NOMO-1 (cell line): ENCODE data around the gene SLC25A21.
"Not testable (repeated sequence)": the region's sequence is repeated elsewhere in the genome, so short reads cannot be mapped to it uniquely, and the experiment has no call there.

ENCODE experiments used
- DNase-seq, 2 experiments: peaks; one replicate each; lab custom pipeline; 2025; ENCODE audit not compliant: unreplicated experiment in 2 of 2; lab: John Stamatoyannopoulos, UW

Gene SLC25A21

DNA sequence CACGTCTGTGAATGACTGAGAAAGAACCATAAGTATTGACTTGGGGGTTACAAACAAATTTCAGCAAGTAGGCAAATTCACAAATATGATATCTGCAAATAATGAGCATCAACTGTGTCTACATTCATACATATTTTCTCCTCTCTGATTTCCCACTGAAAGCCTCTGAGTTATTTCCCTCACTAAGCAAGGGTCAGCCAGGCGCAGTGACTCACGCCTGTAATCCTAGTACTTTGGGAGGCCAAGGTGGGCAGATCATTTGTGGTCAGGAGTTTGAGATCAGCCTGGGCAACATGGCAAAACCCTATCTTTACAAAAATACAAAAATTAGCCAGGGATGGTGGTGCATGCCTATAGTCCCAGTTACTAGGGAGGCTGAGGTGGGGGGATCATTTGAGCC, 80.8 kb downstream of the SLC25A21 start:
- DNase-seq = no peak

DNA sequence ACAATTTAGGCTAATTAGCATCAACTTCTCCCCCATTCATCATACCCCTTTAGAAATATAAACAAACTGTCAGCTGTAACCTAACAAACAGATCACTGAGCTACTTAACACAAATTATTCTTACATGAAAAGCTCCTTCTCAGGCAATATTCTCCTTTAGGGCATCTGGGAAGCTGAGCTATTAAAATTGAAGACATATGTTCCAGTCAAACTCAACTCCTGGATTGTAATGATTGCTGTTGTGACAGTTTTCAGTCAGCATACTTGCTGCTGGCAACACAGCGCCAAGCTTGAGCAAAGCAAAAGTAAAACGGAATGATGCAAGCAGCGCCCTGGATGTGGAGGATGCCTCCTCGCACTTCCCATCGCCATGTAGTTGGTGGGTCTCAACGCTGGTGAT, 82.4 kb downstream of the SLC25A21 start:
- no peak for DNase-seq

DNA sequence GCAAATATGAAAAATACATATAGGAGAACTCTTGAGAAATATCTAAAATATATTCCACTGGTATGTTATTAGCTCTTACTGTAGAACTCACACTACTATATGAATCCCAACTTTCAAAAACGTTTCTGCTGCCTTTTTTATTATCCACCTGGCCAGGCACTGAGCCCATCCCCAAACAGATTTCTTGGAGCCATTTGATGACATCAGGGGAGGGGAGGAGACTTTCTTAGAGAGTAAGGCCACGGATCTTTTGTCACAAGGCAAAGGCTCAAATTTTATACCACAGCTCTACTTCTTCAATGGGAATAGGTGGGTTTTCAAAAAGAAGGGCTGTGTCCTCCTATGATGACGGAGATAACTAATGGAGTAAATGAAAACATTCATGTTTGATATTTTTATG, 83.0 kb downstream of the SLC25A21 start:
- DNase-seq = no peak

DNA sequence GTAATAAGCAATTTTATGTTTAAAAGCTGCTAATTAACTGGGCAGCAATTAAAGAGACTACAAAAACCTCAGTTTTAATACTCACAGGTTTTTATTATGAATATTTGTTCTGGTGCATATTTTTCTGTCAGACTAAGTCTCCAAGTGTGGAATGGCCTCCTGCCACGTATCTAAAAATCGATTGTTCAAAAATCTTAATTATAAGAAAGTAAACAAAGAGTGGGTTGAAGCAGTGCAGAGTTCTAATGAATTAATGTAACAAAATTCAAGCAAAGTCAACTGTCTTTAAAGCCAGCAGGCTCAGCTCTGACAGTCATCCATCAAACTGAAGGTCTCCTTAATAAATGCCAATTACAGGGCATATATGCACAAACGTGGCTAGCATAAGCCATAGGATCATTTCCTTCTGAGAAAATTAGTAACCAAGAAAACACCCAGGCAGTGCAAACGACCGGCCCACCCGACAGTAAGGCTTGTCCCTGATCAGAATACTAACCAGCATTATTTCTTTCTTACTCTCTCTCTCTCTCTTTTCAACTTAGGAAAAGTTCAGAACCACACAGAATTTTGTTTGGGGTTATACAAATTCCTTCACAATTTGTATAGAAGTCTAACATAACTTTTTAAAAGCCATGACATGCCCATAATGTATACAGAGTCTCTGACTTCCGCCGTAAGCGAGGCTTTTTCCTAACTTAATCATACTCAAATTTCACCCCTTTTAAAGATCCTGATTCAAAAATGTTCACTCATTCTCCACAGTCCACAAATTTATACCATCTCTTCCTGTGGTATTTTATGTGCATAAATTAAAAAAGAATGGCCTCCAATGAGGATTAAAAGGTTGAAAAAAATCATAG, 83.8 kb downstream of the SLC25A21 start:
- DNase-seq = no peak

DNA sequence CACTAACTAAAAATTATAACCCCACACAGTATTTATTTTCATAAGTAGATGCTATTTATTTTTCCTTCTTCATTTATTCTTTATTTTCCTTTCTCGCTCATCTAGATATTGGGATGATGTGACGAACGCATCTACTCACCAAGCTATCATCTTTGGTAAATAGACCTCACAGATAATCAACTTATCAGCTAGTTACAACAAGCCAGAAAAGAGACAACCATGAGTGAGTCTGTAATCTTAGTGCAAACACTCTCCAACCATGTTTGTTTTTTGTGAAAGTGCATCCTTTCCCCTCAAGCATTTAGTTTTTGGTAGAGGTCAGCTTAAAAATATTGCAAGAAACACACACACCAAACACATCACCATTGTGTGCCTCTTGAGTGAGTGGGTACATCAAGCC, 84.9 kb downstream of the SLC25A21 start:
- no peak for DNase-seq

DNA sequence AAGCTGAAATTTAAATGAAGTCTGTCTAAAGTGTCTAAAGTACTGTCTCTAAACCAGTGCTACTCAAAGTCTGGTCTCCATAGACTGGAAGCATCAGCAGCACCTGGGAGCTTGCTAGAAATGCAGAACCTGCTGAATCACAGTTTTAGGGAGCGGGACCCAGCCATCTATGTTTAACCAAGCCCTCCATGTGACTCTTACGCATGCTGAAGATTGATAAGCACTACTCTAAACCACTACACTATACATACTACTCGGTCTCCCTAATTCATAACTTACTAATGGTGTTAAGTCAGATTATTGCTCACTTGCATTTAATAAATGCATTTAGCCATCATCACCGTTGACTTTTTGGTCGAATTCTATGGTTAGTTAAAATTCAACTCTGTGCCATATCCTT, 88.8 kb downstream of the SLC25A21 start:
- no peak for DNase-seq

DNA sequence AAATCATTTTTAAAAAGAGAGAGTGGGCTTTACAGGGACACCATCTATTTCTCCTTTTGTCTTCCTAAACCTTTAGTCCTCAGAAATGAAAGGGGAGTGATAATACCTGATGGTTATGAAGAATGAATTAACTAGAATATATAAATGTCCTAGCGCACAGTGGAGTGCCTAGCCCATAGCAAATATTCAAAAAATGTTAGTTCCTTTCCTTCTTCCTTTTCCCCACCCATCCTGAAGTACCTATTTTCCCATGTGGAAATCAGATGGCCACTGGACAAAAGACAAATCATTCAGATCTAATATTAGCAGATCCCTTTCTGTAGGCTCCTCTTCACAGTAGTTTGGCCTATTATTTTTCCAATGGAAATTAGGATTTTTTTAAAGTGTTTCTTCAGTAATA, 90.0 kb downstream of the SLC25A21 start:
- DNase-seq = no peak

DNA sequence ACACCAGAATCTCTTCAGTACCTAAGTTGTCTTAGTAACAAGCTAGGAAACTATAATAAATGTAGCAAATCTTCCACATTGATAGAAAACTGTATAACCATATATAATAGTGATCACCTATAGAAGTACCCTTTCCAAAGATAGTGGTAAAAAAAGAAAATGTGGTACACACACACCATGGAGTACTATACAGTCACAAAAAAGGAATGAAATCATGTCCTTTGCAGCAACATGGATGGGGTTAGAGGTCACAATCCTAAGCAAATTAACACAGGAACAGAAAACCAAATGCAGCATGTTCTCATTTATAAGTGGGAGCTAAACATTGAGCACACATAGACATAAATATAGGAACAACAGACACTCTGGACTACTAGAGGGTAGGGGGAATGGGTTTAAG, 90.5 kb downstream of the SLC25A21 start:
- DNase-seq = no peak

DNA sequence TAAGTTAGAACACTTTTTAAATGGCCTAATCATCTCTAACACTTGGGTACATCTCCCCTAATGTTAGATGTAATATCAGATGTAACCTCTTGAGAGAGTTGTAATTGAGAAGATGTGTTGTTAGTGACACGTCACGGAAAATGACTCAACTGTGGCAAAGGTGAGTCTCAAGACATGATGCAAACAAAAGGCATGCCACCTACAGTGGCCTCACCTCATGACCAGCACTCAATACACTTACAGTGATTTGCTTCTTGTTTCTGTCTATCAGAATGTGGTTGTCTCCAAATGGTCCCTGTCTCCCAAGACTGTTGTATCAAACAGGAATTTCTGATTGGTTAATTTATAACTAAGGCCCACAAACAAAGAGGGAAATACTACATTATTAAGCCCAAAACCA, 91.2 kb downstream of the SLC25A21 start:
- DNase-seq = no peak

DNA sequence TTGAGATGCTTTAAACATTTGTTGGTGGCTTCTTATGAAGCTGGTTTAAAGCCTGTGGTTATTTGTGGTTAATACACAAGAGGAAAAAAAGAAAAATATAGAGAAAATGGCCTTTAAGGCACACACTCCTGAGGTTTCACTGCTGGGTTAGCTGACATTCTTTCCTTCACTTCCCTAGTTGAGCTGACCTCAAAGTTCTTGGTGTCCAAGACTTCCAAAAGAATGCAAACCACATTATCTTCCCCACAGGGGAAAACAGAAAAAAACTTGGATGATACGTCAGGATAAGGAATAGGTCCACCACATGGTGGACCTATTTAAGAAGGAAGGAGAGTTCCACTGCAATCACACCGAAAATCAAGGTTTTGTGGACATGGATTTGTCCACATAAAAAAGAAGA, 94.3 kb downstream of the SLC25A21 start:
- no peak for DNase-seq

DNA sequence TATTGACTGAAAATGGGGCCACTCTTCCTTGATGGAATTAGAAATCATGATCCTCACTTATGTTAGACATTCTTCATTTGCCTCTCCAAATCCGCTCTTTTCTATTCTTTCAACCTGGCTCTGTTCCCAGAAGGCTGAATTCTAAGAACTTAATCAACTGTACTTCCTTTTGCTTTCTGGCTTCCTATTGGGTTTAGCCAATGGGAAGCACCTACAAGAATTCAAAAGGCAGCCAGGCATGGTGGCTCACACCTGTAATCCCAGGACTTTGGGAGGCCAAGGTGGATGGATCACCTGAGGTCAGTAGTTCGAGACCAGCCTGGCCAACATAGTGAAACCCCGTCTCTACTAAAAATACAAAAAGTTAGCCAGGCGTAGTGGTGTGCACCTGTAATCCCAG, 98.1 kb downstream of the SLC25A21 start:
- not testable (repeated sequence) for DNase-seq

DNA sequence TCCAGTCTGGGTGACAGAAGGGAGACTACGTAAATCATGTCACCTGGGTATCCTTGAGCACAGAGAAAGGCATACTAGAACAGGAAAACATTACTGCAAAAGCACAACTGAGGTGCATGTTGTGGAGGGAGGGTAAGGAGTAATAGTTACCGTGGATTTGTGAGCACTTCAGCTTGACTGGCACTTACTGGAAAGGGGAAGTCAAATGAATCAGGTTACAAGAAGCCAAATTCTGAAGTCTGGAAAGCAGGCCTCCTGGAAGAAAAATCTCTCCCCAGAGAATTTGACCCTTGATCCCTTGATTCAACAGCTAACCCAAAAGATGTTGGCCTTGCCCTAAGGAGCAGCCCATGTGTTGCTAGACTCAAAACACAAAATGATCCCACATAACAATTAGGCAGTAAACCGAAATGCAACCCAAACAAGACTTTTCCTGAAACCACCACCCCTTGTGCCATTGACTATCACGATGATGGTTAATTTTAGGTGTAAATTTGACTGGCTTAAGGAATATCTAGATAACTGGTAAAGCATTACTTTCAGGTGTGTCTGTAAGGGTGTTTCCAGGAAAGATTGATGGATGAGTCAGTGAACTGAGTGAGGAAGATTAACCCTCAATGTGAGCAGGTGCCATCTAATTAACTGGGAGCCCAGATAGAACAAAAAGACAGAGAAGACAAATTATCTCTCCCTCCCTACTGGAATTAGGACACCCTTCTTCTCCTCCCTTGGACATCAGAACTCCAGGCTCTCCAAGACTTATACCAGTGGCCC, 108.8 kb downstream of the SLC25A21 start:
- DNase-seq = no peak

DNA sequence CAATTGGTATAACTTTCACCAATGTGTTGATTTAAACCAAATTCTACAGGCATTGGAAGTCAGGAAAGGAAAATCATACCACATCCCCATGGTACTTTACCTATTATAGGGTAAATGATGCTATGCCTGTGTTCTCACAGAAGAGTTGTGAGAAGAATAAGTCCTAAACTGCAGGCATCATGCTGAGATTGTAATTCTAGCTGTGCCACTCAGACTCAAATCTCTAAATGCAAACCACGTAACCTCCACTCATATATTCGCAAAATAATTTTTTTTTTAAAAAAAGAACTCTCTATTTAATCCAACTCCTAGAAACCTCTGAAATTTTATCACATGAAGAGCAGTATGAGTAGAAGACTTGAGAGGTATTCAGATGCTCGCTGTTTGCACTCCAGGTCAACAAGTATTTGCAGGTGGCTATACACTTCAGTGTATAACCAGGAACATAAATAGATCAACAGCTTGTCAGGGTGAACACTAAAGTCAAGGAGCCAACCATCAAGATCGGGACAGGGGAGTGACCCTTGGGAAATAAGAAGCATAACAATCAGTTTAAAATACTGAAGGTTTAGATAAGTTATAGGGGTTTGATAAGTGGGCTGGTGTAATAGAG, 110.1 kb downstream of the SLC25A21 start:
- no peak for DNase-seq

DNA sequence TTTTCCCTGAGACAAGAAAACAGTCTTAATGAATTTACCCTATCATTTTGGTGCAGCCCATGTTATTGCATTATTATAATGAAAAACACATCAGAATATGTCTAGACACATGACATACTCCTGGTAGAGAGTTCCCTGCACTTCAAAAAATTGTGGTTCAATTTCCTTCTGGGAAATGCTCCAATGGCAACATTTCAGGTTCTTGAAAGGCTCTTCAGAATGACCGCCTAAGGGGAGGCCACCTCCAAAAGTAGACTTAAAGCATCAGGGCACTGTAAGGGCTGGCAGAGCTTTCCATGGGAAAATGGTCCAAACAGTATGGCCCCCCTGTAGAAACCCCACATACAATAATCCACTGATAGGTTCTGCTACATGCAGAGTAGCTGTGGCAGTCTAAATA, 110.7 kb downstream of the SLC25A21 start:
- no peak for DNase-seq

DNA sequence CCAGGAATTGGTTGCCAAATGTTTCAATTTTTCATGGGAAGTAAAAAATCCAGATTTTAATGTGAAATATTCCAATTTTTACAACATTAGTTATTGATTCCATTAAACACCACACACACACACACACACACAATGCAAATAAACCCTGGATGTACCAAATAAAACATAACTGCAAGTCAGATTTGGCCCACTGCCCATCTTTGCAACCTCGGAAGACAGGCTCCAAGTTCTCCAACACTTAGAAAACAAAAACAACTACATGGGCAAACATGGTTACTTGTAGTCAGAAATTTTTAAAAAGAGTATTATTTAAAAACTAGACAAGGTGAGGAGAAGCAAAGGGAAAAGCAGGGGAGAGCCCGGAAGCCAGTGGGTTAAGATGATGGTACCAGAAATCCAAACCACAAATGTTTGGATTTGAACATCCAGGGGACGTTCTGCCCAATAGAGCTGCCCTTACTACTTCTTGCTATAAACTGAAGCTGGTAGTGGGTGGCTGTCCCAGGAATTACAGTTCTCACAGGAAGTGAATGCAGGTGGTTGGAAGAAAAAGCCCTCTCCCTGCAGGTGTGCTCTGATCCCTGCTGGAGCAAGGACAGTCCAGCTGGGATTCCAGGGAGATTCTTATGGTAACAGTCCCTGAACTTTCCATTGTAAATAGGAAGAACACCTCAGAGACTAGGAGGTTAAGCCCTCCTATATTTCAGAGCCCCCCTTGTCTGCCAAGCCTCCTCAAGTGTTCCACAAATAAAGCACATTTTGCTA, 111.7 kb downstream of the SLC25A21 start:
- no peak for DNase-seq

DNA sequence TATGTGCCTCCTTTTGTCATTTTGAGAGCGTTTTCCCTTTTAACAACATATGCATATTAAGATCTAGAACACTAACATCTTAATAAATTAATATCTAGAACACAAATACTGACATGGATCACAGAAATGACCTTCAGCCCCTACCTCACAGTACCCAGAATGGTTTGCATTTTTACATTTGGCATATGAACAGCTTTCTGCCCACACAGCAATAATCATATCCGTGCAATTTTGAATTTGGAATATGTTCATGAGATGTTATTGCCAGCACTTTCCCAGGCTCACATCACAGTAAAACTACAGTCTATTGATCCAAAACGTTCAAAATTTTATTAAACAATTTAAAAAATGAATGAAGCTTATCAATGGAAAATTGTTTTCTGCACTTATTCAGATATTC, 114.6 kb downstream of the SLC25A21 start:
- DNase-seq = no peak

DNA sequence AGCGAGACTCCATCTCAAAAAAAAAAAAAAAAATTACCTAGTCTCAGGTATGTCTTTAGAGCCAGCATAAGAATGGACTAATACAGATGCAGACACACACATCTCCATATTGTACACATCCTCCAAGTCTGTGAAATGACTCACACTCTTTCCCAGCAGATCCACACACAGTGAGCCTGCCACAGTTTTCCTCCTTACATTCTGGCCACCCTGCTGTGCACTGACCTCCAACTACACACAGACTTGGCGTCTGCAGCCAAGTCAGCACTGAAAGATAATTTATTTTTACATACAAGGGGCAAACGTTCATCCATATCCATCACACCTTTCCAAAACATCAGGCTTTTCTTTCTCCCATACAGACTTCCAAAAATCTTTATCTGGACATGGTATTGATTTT, 115.9 kb downstream of the SLC25A21 start:
- DNase-seq = no peak

DNA sequence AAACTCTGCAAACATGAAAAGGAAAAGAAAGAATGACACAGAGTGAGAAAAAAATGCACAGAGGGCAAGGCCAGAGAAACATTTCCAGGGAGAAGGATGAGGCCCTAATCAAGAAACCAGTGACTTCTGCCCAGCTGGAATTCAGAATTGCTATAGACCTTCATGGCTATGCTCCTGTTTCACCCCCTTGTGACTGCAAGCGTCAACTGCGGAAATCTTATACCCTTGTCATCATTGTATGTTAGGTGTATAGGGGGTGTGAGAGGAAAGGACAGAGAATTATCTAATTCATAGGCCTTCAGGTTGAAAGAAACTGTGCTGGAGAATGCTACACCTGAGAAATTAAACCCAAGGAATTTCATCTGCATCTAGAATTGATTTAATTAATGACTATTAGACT, 117.5 kb downstream of the SLC25A21 start:
- no peak for DNase-seq

DNA sequence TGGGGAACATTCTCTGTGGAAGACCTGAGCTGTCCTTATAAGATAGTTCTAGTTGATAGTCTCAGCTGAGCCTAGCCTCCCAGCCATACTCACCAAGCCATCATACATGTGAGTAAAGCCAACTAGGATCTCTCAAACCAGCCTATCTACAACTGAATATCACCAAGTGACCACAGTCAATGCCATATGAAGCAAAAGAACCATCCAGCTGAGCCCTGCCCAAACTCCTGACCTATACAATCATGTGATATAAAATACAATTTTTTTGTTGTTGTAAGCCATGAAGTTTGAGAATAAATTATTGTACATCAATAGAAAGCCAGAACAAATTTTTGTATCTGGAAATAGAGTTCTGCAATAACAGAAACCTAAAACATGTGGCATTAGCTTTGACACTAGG, 118.3 kb downstream of the SLC25A21 start:
- no peak for DNase-seq

DNA sequence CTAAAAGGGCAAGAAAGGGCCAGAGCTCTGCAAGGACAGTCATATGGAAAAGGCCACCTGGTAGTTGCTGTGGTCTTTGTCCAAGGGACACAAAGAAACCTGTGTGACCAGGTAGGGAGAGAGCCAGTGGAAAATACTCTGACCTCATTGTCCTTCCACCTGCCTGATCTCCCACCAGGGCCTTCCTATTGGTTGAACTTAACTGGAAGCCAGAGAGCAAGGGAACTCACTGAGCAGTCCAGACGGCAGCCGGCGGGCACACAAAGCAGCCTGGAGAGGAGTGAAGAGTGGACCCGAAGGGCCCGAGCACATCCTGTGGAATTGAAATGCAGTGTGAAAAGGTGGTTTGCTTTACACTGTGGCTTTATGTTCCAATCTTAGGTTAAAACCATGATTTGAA, 120.7 kb downstream of the SLC25A21 start:
- no peak for DNase-seq

DNA sequence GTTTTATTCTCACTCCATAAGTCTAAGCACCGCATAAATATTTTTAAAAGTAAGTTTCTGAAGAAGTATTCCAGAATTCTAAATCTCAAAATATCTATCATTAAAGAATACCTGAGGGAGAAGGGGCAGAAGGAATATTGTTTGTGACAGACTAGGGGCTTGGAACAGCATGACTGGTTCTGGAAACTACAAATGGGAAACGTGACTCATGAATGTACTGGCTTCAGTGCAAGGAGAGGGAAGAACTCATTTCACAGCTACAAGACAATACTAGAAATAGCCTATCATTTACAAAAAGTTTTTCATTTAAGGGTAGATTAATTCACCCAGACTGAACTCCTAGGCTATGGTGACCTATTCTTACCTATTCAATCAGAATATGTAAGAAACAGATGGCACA, 121.3 kb downstream of the SLC25A21 start:
- DNase-seq = no peak
